Measurements from ENCODE around the gene NEDD8. TPM values are rescaled to one million over a fixed set of nuclear protein-coding genes. Genes with fewer than 3 reads are reported as not detected.

Gene NEDD8
- total RNA-seq, 2 donors from 2014 or later, result 126 to 150 TPM

DNA sequence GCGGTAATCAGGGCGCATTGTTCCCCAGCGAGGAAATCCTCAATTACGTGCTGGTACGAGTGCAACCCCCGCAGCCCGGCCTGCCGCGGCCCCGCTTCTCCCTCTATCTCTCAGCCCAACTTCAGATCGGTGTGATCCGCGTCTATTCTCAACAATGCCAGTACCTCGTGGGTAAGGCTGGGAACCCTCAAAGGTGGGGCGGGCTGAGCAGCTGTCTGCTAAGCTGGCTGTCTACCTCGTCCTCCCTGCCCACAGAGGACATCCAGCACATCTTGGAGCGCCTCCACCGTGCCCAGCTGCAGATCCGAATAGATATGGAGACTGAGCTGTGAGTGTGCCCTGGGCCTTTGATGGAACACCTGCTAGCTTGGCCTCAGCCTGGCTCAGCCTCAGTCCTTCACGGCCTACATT is 59.3 kb downstream of the NEDD8 start:
- TF ChIP-seq, protein P1, sequence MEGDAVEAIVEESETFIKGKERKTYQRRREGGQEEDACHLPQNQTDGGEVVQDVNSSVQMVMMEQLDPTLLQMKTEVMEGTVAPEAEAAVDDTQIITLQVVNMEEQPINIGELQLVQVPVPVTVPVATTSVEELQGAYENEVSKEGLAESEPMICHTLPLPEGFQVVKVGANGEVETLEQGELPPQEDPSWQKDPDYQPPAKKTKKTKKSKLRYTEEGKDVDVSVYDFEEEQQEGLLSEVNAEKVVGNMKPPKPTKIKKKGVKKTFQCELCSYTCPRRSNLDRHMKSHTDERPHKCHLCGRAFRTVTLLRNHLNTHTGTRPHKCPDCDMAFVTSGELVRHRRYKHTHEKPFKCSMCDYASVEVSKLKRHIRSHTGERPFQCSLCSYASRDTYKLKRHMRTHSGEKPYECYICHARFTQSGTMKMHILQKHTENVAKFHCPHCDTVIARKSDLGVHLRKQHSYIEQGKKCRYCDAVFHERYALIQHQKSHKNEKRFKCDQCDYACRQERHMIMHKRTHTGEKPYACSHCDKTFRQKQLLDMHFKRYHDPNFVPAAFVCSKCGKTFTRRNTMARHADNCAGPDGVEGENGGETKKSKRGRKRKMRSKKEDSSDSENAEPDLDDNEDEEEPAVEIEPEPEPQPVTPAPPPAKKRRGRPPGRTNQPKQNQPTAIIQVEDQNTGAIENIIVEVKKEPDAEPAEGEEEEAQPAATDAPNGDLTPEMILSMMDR (IDR thresholded peaks at IDR 0.05), result no peak
- Histone ChIP-seq H3K4me1 (no peaks in the 10 kb centered on the region), H3K27me3 (no peaks in the 10 kb centered on the region), H3K4me3 (no peak overlapping the region), H3K27ac (no peak overlapping the region), H3K36me3 (peaks cover 6% of the 10 kb centered on the region), H3K9me3 (no peaks in the 10 kb centered on the region), H3K9ac (ENCODE audit: low read depth in 2 of 2, low read length in 2 of 2) (no peak overlapping the region)
- intact Hi-C loops (cut with DNase I), result no loop called here
- no peak for DNase-seq

DNA sequence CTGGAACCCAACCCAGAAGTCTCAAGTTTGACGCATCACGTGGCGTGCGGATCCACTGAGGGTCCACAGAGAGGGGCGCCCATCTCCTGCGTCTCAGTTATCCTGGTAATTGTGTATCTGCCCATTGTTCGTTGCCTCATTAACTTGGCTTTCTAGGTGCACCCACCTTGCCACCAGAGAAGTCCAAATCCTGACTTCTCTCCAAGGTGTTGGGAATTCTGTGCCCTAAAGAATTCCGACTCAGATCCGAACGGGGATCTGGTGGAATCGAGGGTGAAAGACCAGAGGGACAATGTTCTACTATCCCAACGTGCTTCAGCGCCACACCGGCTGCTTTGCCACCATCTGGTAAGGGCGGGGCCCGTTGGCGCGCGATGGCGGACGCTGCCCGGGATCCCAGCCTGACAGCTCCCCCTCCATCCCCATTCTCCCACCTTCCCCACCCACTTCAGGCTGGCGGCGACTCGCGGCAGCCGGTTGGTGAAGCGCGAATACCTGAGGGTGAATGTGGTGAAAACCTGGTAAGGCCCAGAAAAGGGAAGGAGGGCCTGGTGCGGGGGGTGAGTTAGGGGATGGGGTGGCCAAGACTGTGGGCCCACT is 59.8 kb downstream of the NEDD8 start:
- peaks cover 6% of the 10 kb centered on the region for H3K36me3 ChIP-seq
- H3K27ac ChIP-seq, result no peak overlapping the region
- no peaks in the 10 kb centered on the region for H3K27me3 ChIP-seq
- peak overlapping the region in 1 of 2 donors; percentile 12 for H3K9ac ChIP-seq (ENCODE audit: low read depth in 2 of 2, low read length in 2 of 2)
- DNase-seq, result no peak
- H3K9me3 ChIP-seq, result no peaks in the 10 kb centered on the region
- TF ChIP-seq, protein P1 (IDR thresholded peaks at IDR 0.05), result no peak
- intact Hi-C loops (cut with DNase I), result no loop called here
- H3K4me3 ChIP-seq, result peak overlapping the region; percentile 25
- H3K4me1 ChIP-seq, result no peaks in the 10 kb centered on the region

DNA sequence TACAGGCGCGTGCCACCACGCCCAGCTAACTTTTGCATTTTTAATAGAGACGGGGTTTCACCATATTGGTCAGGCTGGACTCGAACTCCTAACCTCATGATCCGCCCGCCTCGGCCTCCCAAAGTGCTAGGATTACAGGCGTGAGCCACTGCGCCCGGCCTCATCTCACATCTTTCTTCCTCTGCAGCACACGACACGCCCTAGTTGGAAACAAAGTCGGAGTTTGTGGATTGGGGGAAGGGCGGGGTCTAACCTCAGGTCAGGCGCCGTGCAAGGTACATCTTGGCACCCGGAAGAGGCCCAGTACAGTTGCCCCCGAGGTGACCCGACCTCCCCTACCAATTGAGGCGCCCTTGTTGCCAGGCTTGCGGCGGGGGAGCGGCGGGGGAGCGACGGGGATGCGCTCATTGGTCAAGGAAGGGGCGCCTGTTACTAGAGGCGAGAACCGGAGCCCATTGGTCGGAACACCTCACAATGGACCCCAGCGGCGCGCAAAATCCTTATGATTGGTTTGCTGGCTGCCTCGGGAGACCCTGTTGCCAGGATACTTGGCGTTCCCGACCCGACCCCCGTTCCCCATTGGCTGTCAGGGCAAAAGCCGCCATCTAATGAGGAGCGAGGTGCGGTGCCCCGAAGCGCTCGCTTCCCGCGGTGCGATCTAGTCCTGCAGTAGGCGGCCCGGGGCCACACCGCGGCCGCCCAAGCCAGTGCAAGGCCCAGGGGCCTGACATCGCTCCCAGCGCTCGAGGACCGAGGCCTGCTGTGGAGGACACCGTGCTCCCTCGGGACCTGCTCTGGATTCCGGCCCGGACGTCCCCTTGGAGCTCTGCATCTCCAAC is 60.5 kb downstream of the NEDD8 start, which contains the start of gene REC8:
TSS of gene REC8 (plus strand) at position 659 of the 839 bp plus-strand sequence. CDS start 473 bp downstream, outside the sequence.
- Histone ChIP-seq H3K9ac (ENCODE audit: low read depth in 2 of 2, low read length in 2 of 2) (peak within 1 kb of the TSS in 1 of 2 donors; percentile 12), H3K36me3 (peaks cover 6% of the 10 kb centered on the region)
- intact Hi-C loops (cut with DNase I), result no loop called here

DNA sequence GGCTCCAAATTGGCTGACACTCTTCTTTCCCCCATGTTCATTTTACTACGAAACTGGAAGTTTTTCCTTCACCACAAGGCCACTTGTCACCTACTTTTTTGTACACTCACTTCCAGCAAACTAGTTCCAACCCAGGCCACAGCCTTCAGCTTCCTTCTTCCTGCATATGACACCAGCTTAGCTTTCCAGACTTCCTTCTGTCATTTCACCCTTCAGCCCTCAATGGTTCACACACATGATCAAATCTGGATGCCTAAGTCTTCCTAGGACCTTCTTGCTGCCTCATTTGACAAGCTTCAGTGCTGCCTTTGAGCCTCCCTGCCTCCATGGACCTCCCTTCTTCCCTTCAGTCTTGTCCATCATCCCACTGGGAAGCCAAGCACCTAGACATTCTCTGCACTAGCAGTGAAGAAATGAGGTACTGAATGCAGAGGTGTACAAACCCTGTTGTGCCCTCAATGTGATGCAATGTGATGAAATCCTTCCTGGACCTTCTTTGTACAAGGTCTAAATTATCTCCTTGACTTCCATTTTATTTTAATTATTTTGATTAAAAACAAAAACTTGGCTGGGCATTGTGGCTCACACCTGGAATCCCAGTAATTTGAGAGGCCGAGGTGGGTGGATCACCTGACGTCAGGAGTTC is 64.6 kb downstream of the NEDD8 start:
- Histone ChIP-seq H3K9me3 (no peaks in the 10 kb centered on the region), H3K27me3 (no peaks in the 10 kb centered on the region), H3K4me3 (no peak overlapping the region), H3K9ac (ENCODE audit: low read depth in 2 of 2, low read length in 2 of 2) (no peak overlapping the region), H3K27ac (no peak overlapping the region), H3K4me1 (peaks cover 6% of the 10 kb centered on the region), H3K36me3 (peaks cover 29% of the 10 kb centered on the region)
- DNase-seq, result no peak
- TF ChIP-seq, protein P1 (IDR thresholded peaks at IDR 0.05), result no peak
- intact Hi-C loops (cut with DNase I), result no loop called here

More for the DNA sequence above, 60.5 kb downstream of the NEDD8 start, which contains the start of gene REC8:
- no peaks in the 10 kb centered on the region for H3K27me3 ChIP-seq
- no peaks in the 10 kb centered on the region for H3K9me3 ChIP-seq
- DNase-seq, result peak; percentile 64
- H3K4me1 ChIP-seq, result no peaks in the 10 kb centered on the region
- TF ChIP-seq, protein P1 (IDR thresholded peaks at IDR 0.05), result no peak
- peak within 1 kb of the TSS; percentile 25 for H3K4me3 ChIP-seq
- no peak within 1 kb of the TSS for H3K27ac ChIP-seq

Other genes with a start within 250 kb of the NEDD8 start
- gene DHRS4L2, start 243.4 kb downstream of the NEDD8 start, total RNA-seq, result 10 to 100 TPM; 32.5 to 43.8 TPM
- 1 to 10 TPM in 1 of 2 donors, under 1 TPM in 1; 0.29 to 2.1 TPM for gene CARMIL3, start 180.4 kb downstream of the NEDD8 start, total RNA-seq
- under 1 TPM in 1 of 2 donors, not detected in 1; 0.45 TPM for gene CPNE6, start 160.8 kb downstream of the NEDD8 start, total RNA-seq
- gene PCK2, start 138.1 kb downstream of the NEDD8 start, total RNA-seq, result 100 to 1,000 TPM; 133 to 173 TPM
- gene DCAF11, start 117.6 kb downstream of the NEDD8 start, total RNA-seq, result 100 to 1,000 TPM in 1 of 2 donors, 10 to 100 TPM in 1; 89.2 to 106 TPM
- gene NRL, start 117.4 kb downstream of the NEDD8 start, total RNA-seq, result 1 to 10 TPM in 1 of 2 donors, under 1 TPM in 1; 0.88 to 2.7 TPM
- 1 to 10 TPM in 1 of 2 donors, under 1 TPM in 1; 0.85 to 1.5 TPM for gene FITM1, start 101.7 kb downstream of the NEDD8 start, total RNA-seq
- gene PSME1, start 96.2 kb downstream of the NEDD8 start, total RNA-seq, result 100 to 1,000 TPM; 199 to 235 TPM
- 10 to 100 TPM; 21.1 to 49.6 TPM for gene EMC9, start 90.8 kb downstream of the NEDD8 start, total RNA-seq
- 100 to 1,000 TPM; 151 to 320 TPM for gene PSME2, start 85.8 kb downstream of the NEDD8 start, total RNA-seq
- 10 to 100 TPM; 36.1 to 70.4 TPM for gene RNF31, start 84.9 kb downstream of the NEDD8 start, total RNA-seq
- gene IRF9, start 71.1 kb downstream of the NEDD8 start, total RNA-seq, result 10 to 100 TPM; 54.4 to 57.5 TPM
- gene REC8, start 60.3 kb downstream of the NEDD8 start, total RNA-seq, result 1 to 10 TPM; 5.1 TPM
- 10 to 100 TPM; 19.3 to 78.2 TPM for gene IPO4, start 43.6 kb downstream of the NEDD8 start, total RNA-seq
- 10 to 100 TPM; 58.8 to 65.6 TPM for gene TM9SF1, start 36.9 kb downstream of the NEDD8 start, total RNA-seq
- under 1 TPM; 0.19 to 0.49 TPM for gene TSSK4, start 26.7 kb downstream of the NEDD8 start, total RNA-seq
- gene CHMP4A, start 18.9 kb downstream of the NEDD8 start, total RNA-seq, result 10 to 100 TPM; 47.8 to 48.0 TPM
- 10 to 100 TPM in 1 of 2 donors, 1 to 10 TPM in 1; 8.2 to 10.9 TPM for gene MDP1, start 16.3 kb downstream of the NEDD8 start, total RNA-seq
- 10 to 100 TPM; 57.9 to 68.1 TPM for gene GMPR2, start 562 bp upstream of the NEDD8 start, total RNA-seq
- 10 to 100 TPM; 45.5 to 45.7 TPM for gene TINF2, start 10.3 kb upstream of the NEDD8 start, total RNA-seq
- gene TGM1, start 30.8 kb upstream of the NEDD8 start, total RNA-seq, result 1 to 10 TPM in 1 of 2 donors, under 1 TPM in 1; 0.40 to 3.9 TPM
- gene RABGGTA, start 39.2 kb upstream of the NEDD8 start, total RNA-seq, result 10 to 100 TPM; 37.3 to 38.3 TPM
- gene DHRS1, start 67.4 kb upstream of the NEDD8 start, total RNA-seq, result 10 to 100 TPM; 38.0 to 42.4 TPM
- gene NOP9, start 67.5 kb upstream of the NEDD8 start, total RNA-seq, result 10 to 100 TPM; 23.8 to 49.8 TPM
- gene CIDEB, start 75.6 kb upstream of the NEDD8 start, total RNA-seq, result 10 to 100 TPM in 1 of 2 donors, 1 to 10 TPM in 1; 7.7 to 12.9 TPM
- 1 to 10 TPM; 2.7 to 7.8 TPM for gene LTB4R2, start 77.8 kb upstream of the NEDD8 start, total RNA-seq
- 1 to 10 TPM; 1.5 to 4.0 TPM for gene LTB4R, start 79.1 kb upstream of the NEDD8 start, total RNA-seq
- gene ADCY4, start 102.7 kb upstream of the NEDD8 start, total RNA-seq, result 10 to 100 TPM in 1 of 2 donors, 1 to 10 TPM in 1; 6.7 to 10.2 TPM
- gene RIPK3, start 107.6 kb upstream of the NEDD8 start, total RNA-seq, result 10 to 100 TPM; 30.1 to 38.2 TPM
- 10 to 100 TPM; 11.2 to 24.0 TPM for gene NFATC4, start 135.8 kb upstream of the NEDD8 start, total RNA-seq
- 10 to 100 TPM; 13.0 to 26.7 TPM for gene NYNRIN, start 166.6 kb upstream of the NEDD8 start, total RNA-seq
- 1 to 10 TPM; 1.8 to 2.0 TPM for gene CBLN3, start 197.3 kb upstream of the NEDD8 start, total RNA-seq
- 10 to 100 TPM; 82.6 to 90.4 TPM for gene KHNYN, start 197.6 kb upstream of the NEDD8 start, total RNA-seq
- gene SDR39U1, start 210.4 kb upstream of the NEDD8 start, total RNA-seq, result 10 to 100 TPM; 32.5 to 40.9 TPM